Osteoblast (primary cell): Measurements from ENCODE around the gene BDH1. TPM values are rescaled to one million over a fixed set of nuclear protein-coding genes. Genes with fewer than 3 reads are reported as not detected.
A peak's percentile ranks its signal among the peaks of the same experiment; 100 is the strongest.

Experiments
- DNase-seq: peaks from one replicate; pipeline ENCODE4 v3.0.0; 2011; ENCODE audit warnings: low spot score, mixed read lengths; ENCODE audit not compliant: insufficient read length; ENCODE audit errors: missing footprints
- H2AFZ ChIP-seq: 2 replicates; pipeline ENCODE4 v1.6.0; 2011; ENCODE audit warnings: mild to moderate bottlenecking, low read length
- H3K27ac ChIP-seq: 2 replicates; pipeline ENCODE4 v1.5.1; 2011; ENCODE audit warnings: mild to moderate bottlenecking, low read depth, low read length, moderate library complexity
- H3K27me3 ChIP-seq: 2 replicates; pipeline ENCODE4 v1.6.0; 2012; ENCODE audit warnings: mild to moderate bottlenecking, control low read depth, inconsistent platforms, low read length, moderate library complexity; ENCODE audit not compliant: insufficient read depth
- H3K36me3 ChIP-seq: 2 replicates; pipeline ENCODE4 v1.5.1; 2011; ENCODE audit warnings: mild to moderate bottlenecking, low read length, control low read depth, moderate library complexity; ENCODE audit not compliant: insufficient read depth
- H3K4me1 ChIP-seq: 2 replicates; pipeline ENCODE4 v1.5.1; 2011; ENCODE audit warnings: mild to moderate bottlenecking, low read length, control low read depth, moderate library complexity; ENCODE audit not compliant: insufficient read depth
- H3K4me2 ChIP-seq: 2 replicates; pipeline ENCODE4 v1.6.0; 2011; ENCODE audit warnings: mild to moderate bottlenecking, low read length; ENCODE audit not compliant: insufficient read depth
- H3K4me3 ChIP-seq: fragments of 200-600 bp; sonication (generic); 3 replicates; pipeline ENCODE4 v1.5.1; 2012; ENCODE audit warnings: mild to moderate bottlenecking, low read length, inconsistent platforms; ENCODE audit not compliant: insufficient read depth
- H3K79me2 ChIP-seq: 2 replicates; pipeline ENCODE4 v1.6.0; 2012; ENCODE audit warnings: mild to moderate bottlenecking, low read length, control low read depth, inconsistent platforms; ENCODE audit not compliant: insufficient read depth
- H3K9me3 ChIP-seq: 2 replicates; pipeline ENCODE4 v1.5.1; 2011; ENCODE audit warnings: low read depth, low read length, control low read depth
- H4K20me1 ChIP-seq: 2 replicates; pipeline ENCODE4 v1.6.0; 2012; ENCODE audit warnings: mild to moderate bottlenecking, low read length, control low read depth; ENCODE audit not compliant: insufficient read depth
- CTCF ChIP-seq: IDR thresholded peaks from 2 replicates; pipeline ENCODE4 v1.5.1; 2011; ENCODE audit warnings: mild to moderate bottlenecking, low read depth, low read length, moderate library complexity; ENCODE audit errors: extremely low read depth
- total RNA-seq: library from RNA; depleted of rRNA; stranded (reverse); fragments of >200 nt; gene quantifications from 2 replicates; pipeline ENCODE4 v1.2.3, GENCODE V29; 2012

Gene BDH1
- total RNA-seq, 1 donor, result 5.8 TPM

- peak; percentile 34 for DNase-seq
- Histone ChIP-seq H4K20me1 (no peaks in the 10 kb centered on the region), H2AFZ (no peak overlapping the region), H3K4me1 (peaks cover 8% of the 10 kb centered on the region), H3K9me3 (no peaks in the 10 kb centered on the region), H3K27me3 (no peaks in the 10 kb centered on the region), H3K4me3 (no peak overlapping the region), H3K79me2 (no peaks in the 10 kb centered on the region), H3K27ac (no peak overlapping the region), H3K36me3 (no peaks in the 10 kb centered on the region), H3K4me2 (no peak overlapping the region)
- TF ChIP-seq CTCF, result no peak
Measured at GRCh38 chr3:197549261-197549885, 6.4 kb downstream of the BDH1 start.

GRCh38 chr3:197547306-197548011, 8.3 kb downstream of the BDH1 start:
- Histone ChIP-seq H3K36me3 (no peaks in the 10 kb centered on the region), H3K4me3 (no peak overlapping the region), H3K4me1 (no peaks in the 10 kb centered on the region), H3K4me2 (no peak overlapping the region), H3K79me2 (no peaks in the 10 kb centered on the region), H2AFZ (peak overlapping the region; percentile 1), H4K20me1 (no peaks in the 10 kb centered on the region), H3K27ac (no peak overlapping the region), H3K9me3 (no peaks in the 10 kb centered on the region), H3K27me3 (no peaks in the 10 kb centered on the region)
- no peak for TF ChIP-seq CTCF
- peak; percentile 62 for DNase-seq

- H3K9me3 ChIP-seq, result no peaks in the 10 kb centered on the region
- peak; percentile 34 for DNase-seq
- H3K4me2 ChIP-seq, result no peak overlapping the region
- H3K27ac ChIP-seq, result no peak overlapping the region
- no peaks in the 10 kb centered on the region for H3K4me1 ChIP-seq
- no peaks in the 10 kb centered on the region for H3K36me3 ChIP-seq
- H2AFZ ChIP-seq, result no peak overlapping the region
- H4K20me1 ChIP-seq, result no peaks in the 10 kb centered on the region
- no peaks in the 10 kb centered on the region for H3K27me3 ChIP-seq
- no peak for TF ChIP-seq CTCF
- H3K79me2 ChIP-seq, result no peaks in the 10 kb centered on the region
- H3K4me3 ChIP-seq, result no peak overlapping the region
Measured at GRCh38 chr3:197546307-197547085, 9.3 kb downstream of the BDH1 start.

- no peaks in the 10 kb centered on the region for H3K4me1 ChIP-seq
- H2AFZ ChIP-seq, result no peak overlapping the region
- H3K36me3 ChIP-seq, result no peaks in the 10 kb centered on the region
- no peaks in the 10 kb centered on the region for H3K27me3 ChIP-seq
- no peaks in the 10 kb centered on the region for H4K20me1 ChIP-seq
- no peak for TF ChIP-seq CTCF
- H3K79me2 ChIP-seq, result no peaks in the 10 kb centered on the region
- H3K9me3 ChIP-seq, result no peaks in the 10 kb centered on the region
- no peak for DNase-seq
- H3K27ac ChIP-seq, result no peak overlapping the region
- no peak overlapping the region for H3K4me2 ChIP-seq
- H3K4me3 ChIP-seq, result no peak overlapping the region
Measured at GRCh38 chr3:197545571-197545970, 10.2 kb downstream of the BDH1 start.
